Measurements from ENCODE around the gene SNX10. TPM values are rescaled to one million over a fixed set of nuclear protein-coding genes. Genes with fewer than 3 reads are reported as not detected.
A peak's percentile ranks its signal among the peaks of the same experiment; 100 is the strongest.

SNX10 gene
- total RNA-seq, 1 experiment from 2014 or later, result 16.2 TPM

GRCh38 chr7:26340476-26341018 lies 48.9 kb downstream of the SNX10 start:
- H3K36me3 ChIP-seq (replicated peaks; ENCODE audit: control insufficient read depth, insufficient read depth, low read length), result no peaks in the 10 kb centered on the region
- no peak for DNase-seq
- H3K27me3 ChIP-seq (ENCODE audit: control insufficient read depth, insufficient read depth, low read length), result no peaks in the 10 kb centered on the region
- H3K4me3 ChIP-seq (ENCODE audit: insufficient read depth, low read depth, low read length), result no peak overlapping the region

GRCh38 chr7:26343320-26343832 lies 51.7 kb downstream of the SNX10 start:
- DNase-seq, result no peak
- Histone ChIP-seq H3K36me3 (replicated peaks; ENCODE audit: control insufficient read depth, insufficient read depth, low read length) (no peaks in the 10 kb centered on the region), H3K4me3 (ENCODE audit: insufficient read depth, low read depth, low read length) (no peak overlapping the region), H3K27me3 (ENCODE audit: control insufficient read depth, insufficient read depth, low read length) (no peaks in the 10 kb centered on the region)

- H3K4me3 ChIP-seq (ENCODE audit: insufficient read depth, low read depth, low read length), result no peak overlapping the region
- DNase-seq, result no peak
- no peaks in the 10 kb centered on the region for H3K36me3 ChIP-seq (replicated peaks; ENCODE audit: control insufficient read depth, insufficient read depth, low read length)
These were observed 52.2 kb downstream of the SNX10 start for GRCh38 chr7:26343837-26344236.

GRCh38 chr7:26345202-26345601 lies 53.5 kb downstream of the SNX10 start:
- DNase-seq, result peak; percentile 25
- Histone ChIP-seq H3K27me3 (ENCODE audit: control insufficient read depth, insufficient read depth, low read length) (no peaks in the 10 kb centered on the region), H3K36me3 (replicated peaks; ENCODE audit: control insufficient read depth, insufficient read depth, low read length) (no peaks in the 10 kb centered on the region), H3K4me3 (ENCODE audit: insufficient read depth, low read depth, low read length) (no peak overlapping the region)

More at GRCh38 chr7:26343837-26344236, 52.2 kb downstream of the SNX10 start:
- no peaks in the 10 kb centered on the region for H3K27me3 ChIP-seq (ENCODE audit: control insufficient read depth, insufficient read depth, low read length)

- H3K27me3 ChIP-seq (ENCODE audit: control insufficient read depth, insufficient read depth, low read length), result no peaks in the 10 kb centered on the region
- no peaks in the 10 kb centered on the region for H3K36me3 ChIP-seq (replicated peaks; ENCODE audit: control insufficient read depth, insufficient read depth, low read length)
- DNase-seq, result peak; percentile 52
- no peak overlapping the region for H3K4me3 ChIP-seq (ENCODE audit: insufficient read depth, low read depth, low read length)
These were observed 54.2 kb downstream of the SNX10 start for GRCh38 chr7:26345837-26346236.

DNA sequence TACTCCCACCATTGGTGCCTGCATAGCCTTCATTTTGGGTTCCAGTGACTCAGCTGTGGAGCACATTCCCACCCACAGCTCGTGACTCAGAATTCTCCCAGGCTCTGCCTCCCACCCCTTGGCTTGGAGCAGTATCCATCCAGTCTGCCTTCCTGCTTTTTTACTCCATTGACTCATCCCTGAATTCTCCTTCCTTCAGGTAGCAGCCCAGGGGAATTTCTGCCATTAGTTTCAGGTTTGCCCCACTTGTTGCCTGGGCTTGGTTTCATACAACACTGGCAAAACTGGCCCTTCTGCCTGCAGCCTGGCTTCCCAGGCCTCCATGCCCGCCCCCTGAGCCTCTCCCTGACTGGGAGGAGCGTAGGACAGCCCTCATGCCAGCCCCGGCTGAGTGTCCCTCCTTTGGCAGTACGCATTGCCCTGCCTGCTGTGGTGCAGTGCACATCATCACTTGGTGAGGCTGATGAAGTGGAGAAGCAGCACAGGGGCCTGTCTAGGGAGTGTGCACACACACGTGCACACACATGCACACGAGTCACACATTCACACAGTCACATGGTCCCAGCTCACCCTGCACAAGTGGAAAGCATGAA lies 55.0 kb downstream of the SNX10 start:
- H3K27me3 ChIP-seq (ENCODE audit: control insufficient read depth, insufficient read depth, low read length), result no peaks in the 10 kb centered on the region
- no peak overlapping the region for H3K4me3 ChIP-seq (ENCODE audit: insufficient read depth, low read depth, low read length)
- H3K36me3 ChIP-seq (replicated peaks; ENCODE audit: control insufficient read depth, insufficient read depth, low read length), result no peaks in the 10 kb centered on the region
- DNase-seq, result no peak

DNA sequence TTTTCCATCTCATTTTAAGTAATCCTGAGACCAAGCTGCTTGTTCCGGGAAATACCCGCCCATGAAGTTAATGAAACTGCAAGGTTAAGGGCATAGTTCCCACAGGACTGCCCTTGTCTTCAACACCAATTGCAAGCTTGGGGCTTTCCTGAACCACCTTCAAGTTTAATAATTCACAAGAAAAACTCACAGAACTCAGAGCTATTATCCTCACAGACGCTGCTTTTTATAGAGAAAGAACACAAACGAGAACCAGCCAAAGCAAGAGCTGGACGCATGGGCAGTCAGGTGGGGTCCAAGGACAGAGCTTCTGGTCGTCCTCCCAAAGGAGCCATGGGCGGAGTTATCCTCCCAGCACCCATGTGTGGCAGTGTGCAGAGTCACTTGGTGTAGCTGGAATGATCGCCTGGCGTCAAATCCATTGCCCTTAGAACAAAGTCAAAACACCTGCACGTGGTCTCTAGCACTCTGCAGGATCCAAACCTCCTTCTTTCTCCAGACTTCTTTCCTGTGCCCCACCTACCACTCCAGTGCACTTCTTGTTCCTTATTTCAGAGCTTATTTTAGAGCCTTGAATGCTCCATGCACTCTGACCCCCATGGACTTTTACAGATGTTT lies 56.7 kb downstream of the SNX10 start:
- no peak for DNase-seq

GRCh38 chr7:26349005-26349915 lies 57.6 kb downstream of the SNX10 start:
- H3K36me3 ChIP-seq (replicated peaks; ENCODE audit: control insufficient read depth, insufficient read depth, low read length), result no peaks in the 10 kb centered on the region
- H3K27me3 ChIP-seq (ENCODE audit: control insufficient read depth, insufficient read depth, low read length), result no peaks in the 10 kb centered on the region
- no peak for DNase-seq

More for the DNA sequence above, 56.7 kb downstream of the SNX10 start:
- Histone ChIP-seq H3K36me3 (replicated peaks; ENCODE audit: control insufficient read depth, insufficient read depth, low read length) (no peaks in the 10 kb centered on the region), H3K4me3 (ENCODE audit: insufficient read depth, low read depth, low read length) (no peak overlapping the region), H3K27me3 (ENCODE audit: control insufficient read depth, insufficient read depth, low read length) (no peaks in the 10 kb centered on the region)

GRCh38 chr7:26351171-26351570 lies 59.5 kb downstream of the SNX10 start:
- H3K4me3 ChIP-seq (ENCODE audit: insufficient read depth, low read depth, low read length), result no peak overlapping the region
- no peak for DNase-seq
- H3K27me3 ChIP-seq (ENCODE audit: control insufficient read depth, insufficient read depth, low read length), result no peaks in the 10 kb centered on the region
- H3K36me3 ChIP-seq (replicated peaks; ENCODE audit: control insufficient read depth, insufficient read depth, low read length), result no peaks in the 10 kb centered on the region

More at GRCh38 chr7:26349005-26349915, 57.6 kb downstream of the SNX10 start:
- no peak overlapping the region for H3K4me3 ChIP-seq (ENCODE audit: insufficient read depth, low read depth, low read length)

GRCh38 chr7:26356229-26356628 lies 64.6 kb downstream of the SNX10 start:
- H3K36me3 ChIP-seq (replicated peaks; ENCODE audit: control insufficient read depth, insufficient read depth, low read length), result no peaks in the 10 kb centered on the region
- H3K4me3 ChIP-seq (ENCODE audit: insufficient read depth, low read depth, low read length), result no peak overlapping the region
- DNase-seq, result no peak
- no peaks in the 10 kb centered on the region for H3K27me3 ChIP-seq (ENCODE audit: control insufficient read depth, insufficient read depth, low read length)

- H3K27me3 ChIP-seq (ENCODE audit: control insufficient read depth, insufficient read depth, low read length), result no peaks in the 10 kb centered on the region
- no peak for DNase-seq
- no peak overlapping the region for H3K4me3 ChIP-seq (ENCODE audit: insufficient read depth, low read depth, low read length)
- no peaks in the 10 kb centered on the region for H3K36me3 ChIP-seq (replicated peaks; ENCODE audit: control insufficient read depth, insufficient read depth, low read length)
These were observed 65.5 kb downstream of the SNX10 start for GRCh38 chr7:26356929-26357798.

GRCh38 chr7:26357799-26358151 lies 66.1 kb downstream of the SNX10 start:
- no peak for DNase-seq
- Histone ChIP-seq H3K36me3 (replicated peaks; ENCODE audit: control insufficient read depth, insufficient read depth, low read length) (no peaks in the 10 kb centered on the region), H3K4me3 (ENCODE audit: insufficient read depth, low read depth, low read length) (no peak overlapping the region), H3K27me3 (ENCODE audit: control insufficient read depth, insufficient read depth, low read length) (no peaks in the 10 kb centered on the region)

DNA sequence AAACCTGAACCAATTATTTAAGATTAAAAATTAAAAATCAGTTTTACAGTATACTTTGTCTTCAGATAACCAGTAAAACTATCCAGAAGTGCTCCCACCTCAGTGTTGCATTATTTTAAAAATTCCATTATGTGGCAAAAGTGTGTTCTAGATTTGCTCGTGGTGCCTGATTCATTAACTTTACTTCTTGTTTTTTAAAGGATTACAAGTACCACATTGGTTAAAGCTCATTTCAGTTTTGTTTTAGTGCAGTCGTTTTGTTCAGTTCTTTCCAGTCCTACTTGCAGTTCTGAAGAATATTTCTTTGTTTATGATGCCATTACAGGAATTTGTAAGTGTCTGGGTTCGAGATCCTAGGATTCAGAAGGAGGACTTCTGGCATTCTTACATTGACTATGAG lies 69.0 kb downstream of the SNX10 start:
- Histone ChIP-seq H3K36me3 (replicated peaks; ENCODE audit: control insufficient read depth, insufficient read depth, low read length) (no peaks in the 10 kb centered on the region; the same call in 1 of the 2 replicates), H3K4me3 (ENCODE audit: insufficient read depth, low read depth, low read length) (no peak overlapping the region), H3K27me3 (ENCODE audit: control insufficient read depth, insufficient read depth, low read length) (no peaks in the 10 kb centered on the region)
- DNase-seq, result no peak

GRCh38 chr7:26361637-26362036 lies 70.0 kb downstream of the SNX10 start:
- Histone ChIP-seq H3K36me3 (replicated peaks; ENCODE audit: control insufficient read depth, insufficient read depth, low read length) (no peaks in the 10 kb centered on the region; the same call in 1 of the 2 replicates), H3K4me3 (ENCODE audit: insufficient read depth, low read depth, low read length) (no peak overlapping the region), H3K27me3 (ENCODE audit: control insufficient read depth, insufficient read depth, low read length) (no peaks in the 10 kb centered on the region)
- DNase-seq, result no peak

All from H7 (cell line).